SK-N-MC (cell line): Measurements from ENCODE around the gene CHD9.

Experiments used
- EZH2 ChIP-seq: fragments of 200-600 bp; sonication (generic); IDR thresholded peaks from one replicate; pipeline ENCODE4 v1.6.1; 2017; ENCODE audit warnings: antibody characterized with exemption
- POLR2AphosphoS5 ChIP-seq: IDR thresholded peaks from 2 replicates; pipeline ENCODE4 v1.6.1; 2012; ENCODE audit warnings: mild to moderate bottlenecking, low read depth, low read length, borderline replicate concordance

DNA sequence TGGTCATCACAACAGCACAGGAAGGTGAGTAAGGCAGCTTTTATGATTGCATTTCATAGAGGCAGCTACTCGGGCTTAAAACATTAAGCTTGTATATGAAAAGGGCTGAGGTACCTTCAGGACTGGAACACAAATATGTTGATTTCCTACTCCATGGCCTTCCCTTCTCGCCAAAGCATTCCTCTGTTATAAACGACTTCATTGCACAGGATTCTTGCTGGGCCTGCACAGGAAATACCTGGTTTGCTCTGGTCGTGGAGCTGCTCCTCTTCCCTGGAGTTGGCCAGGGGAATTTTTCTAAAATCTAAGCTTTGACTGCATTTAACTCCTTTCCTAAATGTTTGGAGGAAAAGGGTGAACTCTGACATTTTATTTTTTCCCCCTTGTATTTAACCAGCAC, 49.0 kb downstream of the CHD9 start:
- TF ChIP-seq EZH2: no peak
- no peak for TF ChIP-seq POLR2AphosphoS5
